SK-N-SH (cell line): ENCODE results near the gene ZNF674. TPM values are rescaled to one million over a fixed set of nuclear protein-coding genes. Genes with fewer than 3 reads are reported as not detected.
"Not testable (repeated sequence)": the region's sequence is repeated elsewhere in the genome, so short reads cannot be mapped to it uniquely, and the experiment has no call there.

ENCODE experiments used
- CTCF ChIA-PET: fragments of 300-600, 350-600 bp; formaldehyde crosslinking; extraction: SDS; loops from one replicate; lab custom pipeline; 2021; lab: Yijun Ruan, JAX
- POLR2A ChIA-PET: fragments of 350-600 bp; sonication (Branson Sonifier 250); formaldehyde crosslinking; extraction: SDS; loops from one replicate; lab custom pipeline; 2020; ENCODE audit warnings: antibody characterized with exemption, inconsistent platforms; lab: Yijun Ruan, JAX
- DNase-seq: peaks from one replicate; pipeline ENCODE4 v3.0.0; 2012
- H2AFZ ChIP-seq: fragments of 200-600 bp; sonication (generic); 2 replicates; pipeline ENCODE4 v1.8.1; 2016; ENCODE audit warnings: antibody characterized with exemption, mild to moderate bottlenecking, low read depth
- H3F3A ChIP-seq: fragments of 200-600 bp; sonication (generic); replicated peaks from 2 replicates; pipeline ENCODE3; 2016; ENCODE audit warnings: antibody characterized with exemption, mild to moderate bottlenecking; ENCODE audit not compliant: insufficient read depth
- H3K27ac ChIP-seq, 2 experiments: fragments of 200-500 bp in 1 of 2; fragments of 200-600 bp in 1 of 2; sonication (Bioruptor generic) in 1 of 2; sonication (generic), shearing (Covaris generic) in 1 of 2; 2 replicates each; pipeline versions ENCODE4 v1.5.1 to v1.6.1; 2014 to 2016; ENCODE audit warnings: low read depth in 2 of 2, inconsistent platforms in 1 of 2, low read length in 1 of 2, mild to moderate bottlenecking in 1 of 2, mixed read lengths in 1 of 2
- H3K27me3 ChIP-seq: fragments of 200-600 bp; sonication (generic), shearing (Covaris generic); 2 replicates; pipeline ENCODE4 v1.6.1; 2016; ENCODE audit warnings: mixed run types; ENCODE audit not compliant: insufficient read depth
- H3K36me3 ChIP-seq, 2 experiments: fragments of 200-500 bp in 1 of 2; fragments of 200-600 bp in 1 of 2; sonication (Bioruptor generic) in 1 of 2; sonication (generic) in 1 of 2; replicated peaks in 1 of 2; 2 replicates each; pipeline versions ENCODE3 to v1.5.1; 2014 to 2016; ENCODE audit warnings: low read length in 1 of 2, mild to moderate bottlenecking in 1 of 2; ENCODE audit not compliant: insufficient read depth in 2 of 2, control insufficient read depth in 1 of 2
- H3K4me1 ChIP-seq, 2 experiments: fragments of 200-500 bp in 1 of 2; fragments of 200-600 bp in 1 of 2; sonication (Bioruptor generic) in 1 of 2; sonication (generic), shearing (Covaris generic) in 1 of 2; 2 replicates each; pipeline versions ENCODE4 v1.5.1 to v1.6.1; 2014 to 2016; ENCODE audit warnings: low read depth in 1 of 2, low read length in 1 of 2, mixed run types in 1 of 2; ENCODE audit not compliant: insufficient read depth in 2 of 2, control insufficient read depth in 1 of 2
- H3K4me2 ChIP-seq: fragments of 200-600 bp; sonication (generic), shearing (Covaris generic); 2 replicates; pipeline ENCODE4 v1.6.1; 2017; ENCODE audit warnings: mixed run types
- H3K4me3 ChIP-seq, 2 experiments: fragments of 200-500 bp in 1 of 2; fragments of 200-600 bp in 1 of 2; sonication (Bioruptor generic) in 1 of 2; sonication (generic), shearing (Covaris generic) in 1 of 2; 2 replicates each; pipeline versions ENCODE4 v1.5.1 to v1.8.1; 2014 to 2016; ENCODE audit warnings: low read depth in 2 of 2, inconsistent platforms in 1 of 2, low read length in 1 of 2, mild to moderate bottlenecking in 1 of 2, mixed read lengths in 1 of 2, moderate library complexity in 1 of 2
- H3K79me2 ChIP-seq: fragments of 200-600 bp; sonication (generic); 2 replicates; pipeline ENCODE4 v1.8.1; 2017; ENCODE audit warnings: mild to moderate bottlenecking; ENCODE audit not compliant: insufficient read depth
- H3K9ac ChIP-seq: fragments of 200-600 bp; sonication (generic); 2 replicates; pipeline ENCODE4 v1.6.1; 2017; ENCODE audit warnings: mixed run types
- H3K9me2 ChIP-seq: fragments of 200-600 bp; sonication (generic); 2 replicates; pipeline ENCODE4 v1.6.1; 2017; ENCODE audit warnings: mixed run types
- H3K9me3 ChIP-seq: fragments of 200-600 bp; sonication (generic); 2 replicates; pipeline ENCODE4 v1.6.1; 2017; ENCODE audit warnings: mixed run types, mild to moderate bottlenecking, moderate library complexity
- H4K20me1 ChIP-seq: fragments of 200-600 bp; sonication (generic); 2 replicates; pipeline ENCODE4 v1.6.1; 2017; ENCODE audit warnings: mild to moderate bottlenecking, mixed run types; ENCODE audit not compliant: insufficient read depth
- CHD2 ChIP-seq: fragments of 150-350 bp; IDR thresholded peaks from 2 replicates; pipeline ENCODE4 v1.6.1; 2018; ENCODE audit warnings: low read length; ENCODE audit not compliant: partially characterized antibody
- ELF1 ChIP-seq: IDR thresholded peaks from 2 replicates; pipeline ENCODE4 v1.4.0; 2012
- EZH2phosphoT487 ChIP-seq: fragments of 200-600 bp; sonication (generic); IDR thresholded peaks from 2 replicates; pipeline ENCODE4 v1.6.1; 2017; ENCODE audit warnings: low read depth, mixed run types, mild to moderate bottlenecking, antibody characterized with exemption, moderate library complexity, borderline replicate concordance
- FOSL2 ChIP-seq: IDR thresholded peaks from 2 replicates; pipeline ENCODE4 v1.4.0; 2012; ENCODE audit warnings: low read depth, mild to moderate bottlenecking, moderate library complexity, borderline replicate concordance
- GATA2 ChIP-seq: sonication (generic); formaldehyde crosslinking; IDR thresholded peaks from 2 replicates; pipeline ENCODE4 v1.5.0; 2020; ENCODE audit warnings: mild to moderate bottlenecking, missing genetic modification reagents
- MEF2A ChIP-seq: IDR thresholded peaks from 2 replicates; pipeline ENCODE4 v1.4.0; 2012; ENCODE audit warnings: low read depth, borderline replicate concordance
- MXI1 ChIP-seq: IDR thresholded peaks from 2 replicates; pipeline ENCODE4 v1.6.1; 2012; ENCODE audit warnings: mild to moderate bottlenecking, low read depth, low read length, improper control_type of control experiment
- NFIC ChIP-seq: IDR thresholded peaks from 2 replicates; pipeline ENCODE4 v1.4.0; 2012; ENCODE audit warnings: borderline replicate concordance
- NRF1 ChIP-seq: IDR thresholded peaks from 2 replicates; pipeline ENCODE4 v1.6.1; 2012; ENCODE audit warnings: low read depth, mild to moderate bottlenecking, low read length
- RAD21 ChIP-seq: IDR thresholded peaks from 2 replicates; pipeline ENCODE4 v1.6.1; 2012; ENCODE audit warnings: mild to moderate bottlenecking, low read length
- RCOR1 ChIP-seq: fragments of 150-350 bp; IDR thresholded peaks from 2 replicates; pipeline ENCODE4 v1.6.1; 2017; ENCODE audit warnings: antibody characterized with exemption, low read length
- WGBS: methylation state at CpG from one replicate; pipeline ENCODE4 v1.1.6; 2017; ENCODE audit warnings: low lambda C conversion rate; 5-methylcytosine and 5-hydroxymethylcytosine counted together
- polyA plus RNA-seq, 3 experiments: library from polyadenylated mRNA; depleted of rRNA; stranded (reverse); fragments of >200 nt; gene quantifications; 2 replicates each; pipeline ENCODE4 v1.2.3, GENCODE V29; 2012

ZNF674 gene
- polyA plus RNA-seq, 1 of the 3 experiments (the other 2 are of a cell fraction) = 2.3 TPM

- no peak for TF ChIP-seq RCOR1
- TF ChIP-seq ELF1 = no peak
Observed at GRCh38 chrX:46488712-46489111, 56.5 kb downstream of the ZNF674 start (continued).

GRCh38 chrX:46485897-46486296, 59.3 kb downstream of the ZNF674 start:
- H3K36me3 ChIP-seq = peaks cover 0 to 14% of the 10 kb centered on the region in 2 experiments
- H2AFZ ChIP-seq = no peak overlapping the region
- ChIA-PET CTCF (no interaction called here), POLR2A (no interaction called here)
- DNase-seq = no peak
- H3K4me1 ChIP-seq = no peaks in the 10 kb centered on the region
- H3K4me3 ChIP-seq = no peak overlapping the region
- WGBS = 87% methylated on average over 8 of the region's 8 CpGs
- TF ChIP-seq EZH2phosphoT487 (no peak), NRF1 (no peak), NFIC (no peak), RAD21 (no peak), MEF2A (no peak), MXI1 (no peak), FOSL2 (no peak)
- no peaks in the 10 kb centered on the region; the same call in 1 of the 2 replicates for H3K9me3 ChIP-seq
- H3K79me2 ChIP-seq = no peaks in the 10 kb centered on the region
- H3K4me2 ChIP-seq = no peak overlapping the region
- H3K27ac ChIP-seq = no peak overlapping the region
- H3K27me3 ChIP-seq = no peaks in the 10 kb centered on the region
- H3F3A ChIP-seq = no peaks in the 10 kb centered on the region
- no peaks in the 10 kb centered on the region for H3K9me2 ChIP-seq
- H3K9ac ChIP-seq = no peak overlapping the region
- H4K20me1 ChIP-seq = no peaks in the 10 kb centered on the region

DNA sequence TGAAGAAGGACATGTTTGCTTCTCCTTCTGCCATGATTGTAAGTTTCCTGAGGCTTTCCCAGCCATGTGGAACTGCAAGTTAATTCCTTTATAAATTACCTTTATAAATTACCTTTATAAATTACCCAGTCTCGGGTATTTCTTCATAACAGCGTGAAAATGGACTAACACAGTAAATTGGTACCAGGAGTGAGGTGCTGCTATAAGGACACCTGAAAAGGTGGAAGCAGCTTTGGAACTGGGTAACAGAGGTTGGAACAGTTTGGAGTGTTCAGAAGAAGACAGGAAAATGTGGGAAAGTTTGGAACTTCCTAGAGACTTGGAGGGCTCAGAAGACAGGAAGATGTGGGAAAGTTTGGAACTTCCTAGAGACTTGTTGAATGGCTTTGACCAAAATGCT, 66.6 kb downstream of the ZNF674 start:
- H3K9me2 ChIP-seq, H3K9ac ChIP-seq, H2AFZ ChIP-seq, H3F3A ChIP-seq, H3K27me3 ChIP-seq, H3K4me3 ChIP-seq, H3K4me1 ChIP-seq, H3K9me3 ChIP-seq, DNase-seq, H3K27ac ChIP-seq, H3K79me2 ChIP-seq, POLR2A ChIA-PET, H4K20me1 ChIP-seq, H3K4me2 ChIP-seq, CTCF ChIA-PET: not testable (repeated sequence)
- 31% methylated on average over 2 of the region's 2 CpGs for WGBS
- peaks cover 4 to 14% of the 10 kb centered on the region in 2 experiments for H3K36me3 ChIP-seq

- H3K4me3 ChIP-seq = no peak overlapping the region
- no peak overlapping the region for H2AFZ ChIP-seq
- no peaks in the 10 kb centered on the region for H3K79me2 ChIP-seq
- H3F3A ChIP-seq = peaks cover 3% of the 10 kb centered on the region
- no peaks in the 10 kb centered on the region for H3K9me3 ChIP-seq
- no peak overlapping the region for H3K27ac ChIP-seq
- no peak overlapping the region for H3K9ac ChIP-seq
- H3K27me3 ChIP-seq = no peaks in the 10 kb centered on the region
- H3K9me2 ChIP-seq = no peaks in the 10 kb centered on the region
- ChIA-PET POLR2A (no interaction called here), CTCF (no interaction called here)
- H3K36me3 ChIP-seq = peaks cover 12 to 23% of the 10 kb centered on the region in 2 experiments
- no peaks in the 10 kb centered on the region for H4K20me1 ChIP-seq
- no peak overlapping the region for H3K4me2 ChIP-seq
- no peak for DNase-seq
- TF ChIP-seq MEF2A (no peak), CHD2 (no peak), NFIC (no peak), GATA2 (CRISPR knock-in tag) (no peak), RAD21 (no peak)
- H3K4me1 ChIP-seq = no peaks in the 10 kb centered on the region
- WGBS = 19% methylated on average over 2 of the region's 2 CpGs
Observed at GRCh38 chrX:46477435-46477834, 67.8 kb downstream of the ZNF674 start.
